Omental fat pad (tissue), 4 donors: Measurements from ENCODE around the gene TACC2. TPM values are rescaled to one million over a fixed set of nuclear protein-coding genes. Genes with fewer than 3 reads are reported as not detected.

ENCODE experiments used
- ATAC-seq: fragments of 150-250 bp; one replicate; pipeline ENCODE4 v1.9.1; 2016; ENCODE audit warnings: mild to moderate bottlenecking, moderate library complexity; ENCODE audit not compliant: low FRiP score
- DNase-seq: peaks from one replicate; pipeline ENCODE4 v3.0.0-alpha.2; 2019; ENCODE audit warnings: low spot score
- CTCF ChIP-seq, 3 donors: fragments of 450-650 bp; IDR thresholded peaks; one replicate each; pipeline ENCODE4 v1.5.1; 2016 to 2017; ENCODE audit warnings: antibody characterized with exemption in 3 of 3, mild to moderate bottlenecking in 3 of 3, moderate library complexity in 2 of 3
- total RNA-seq, 4 donors: library from RNA; depleted of rRNA; stranded (reverse); fragments of >200 nt; gene quantifications; one replicate each; pipeline ENCODE4 v1.1.0, GENCODE V29; 2016

TACC2 gene
- total RNA-seq, 4 donors from 2014 or later = 23.8 to 33.6 (median 29.4) TPM

DNA sequence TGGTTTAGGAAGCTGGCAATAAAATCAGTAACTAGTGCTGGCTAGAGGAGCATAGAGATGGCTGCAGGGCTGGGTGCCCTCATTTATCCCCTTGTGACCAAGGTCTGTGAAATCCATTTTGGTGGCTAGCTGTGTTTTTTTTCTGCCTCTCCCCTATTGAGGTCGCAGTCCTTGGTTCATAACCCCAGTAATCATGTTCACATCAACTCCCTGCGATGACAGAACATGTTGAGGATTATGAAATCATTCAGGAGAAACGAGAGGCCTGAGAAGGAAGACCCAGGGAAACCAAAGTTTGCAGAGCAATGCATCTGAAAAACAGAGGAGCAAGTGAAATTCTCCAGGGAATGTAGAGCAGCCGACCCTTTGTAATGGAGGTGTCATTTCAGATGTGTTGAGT lies 126.9 kb downstream of the TACC2 start:
- TF ChIP-seq CTCF (IDR thresholded peaks at IDR 0.05) = no peak
- no peak for DNase-seq
- no peak for ATAC-seq

DNA sequence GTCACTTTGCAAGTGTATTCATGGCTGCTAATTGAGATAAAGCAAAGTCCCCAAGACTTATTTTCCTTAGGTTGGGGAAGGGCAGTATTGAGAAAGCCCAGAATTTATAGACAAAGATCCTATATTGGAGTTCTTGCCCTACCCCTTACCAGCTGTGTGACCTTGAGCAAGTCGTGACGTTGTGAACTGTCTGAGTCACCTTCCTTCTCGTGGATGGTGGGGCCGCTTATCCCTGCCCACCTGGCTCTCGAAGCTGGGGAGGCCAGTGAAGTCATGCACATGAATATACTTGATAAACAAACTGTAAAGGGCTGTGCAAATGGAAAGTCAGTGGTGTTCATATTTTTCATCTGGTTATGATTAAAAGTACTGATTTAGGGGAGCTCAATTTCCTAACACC lies 127.4 kb downstream of the TACC2 start:
- no peak for ATAC-seq
- no peak for TF ChIP-seq CTCF (IDR thresholded peaks at IDR 0.05)
- no peak for DNase-seq

- no peak for DNase-seq
- no peak for TF ChIP-seq CTCF (IDR thresholded peaks at IDR 0.05)
- ATAC-seq = no peak
Observed at GRCh38 chr10:122117475-122117874, 128.5 kb downstream of the TACC2 start.

GRCh38 chr10:122120008-122120744 lies 131.2 kb downstream of the TACC2 start:
- ATAC-seq = no peak
- TF ChIP-seq CTCF (IDR thresholded peaks at IDR 0.05) = no peak
- no peak for DNase-seq

DNA sequence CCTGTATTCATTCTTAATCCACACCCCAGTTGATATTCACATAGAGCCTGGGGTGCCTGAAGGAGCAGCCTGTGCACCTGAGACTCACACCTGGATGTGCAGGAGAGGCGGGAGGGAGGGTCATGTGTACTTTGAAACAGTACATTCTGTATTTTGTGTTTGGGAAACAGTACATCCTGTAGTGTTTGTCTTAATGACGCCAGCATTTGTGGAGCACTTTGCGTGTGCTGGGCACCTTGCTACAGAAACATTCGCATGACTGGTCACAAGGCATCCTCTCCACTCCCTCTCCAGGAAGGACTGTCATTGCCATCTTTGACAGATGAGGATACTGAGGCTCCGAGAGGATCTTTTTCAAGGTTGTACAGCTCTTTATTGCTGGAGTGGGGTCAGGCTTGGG lies 132.1 kb downstream of the TACC2 start:
- DNase-seq = no peak
- ATAC-seq = no peak
- TF ChIP-seq CTCF (IDR thresholded peaks at IDR 0.05) = no peak

DNA sequence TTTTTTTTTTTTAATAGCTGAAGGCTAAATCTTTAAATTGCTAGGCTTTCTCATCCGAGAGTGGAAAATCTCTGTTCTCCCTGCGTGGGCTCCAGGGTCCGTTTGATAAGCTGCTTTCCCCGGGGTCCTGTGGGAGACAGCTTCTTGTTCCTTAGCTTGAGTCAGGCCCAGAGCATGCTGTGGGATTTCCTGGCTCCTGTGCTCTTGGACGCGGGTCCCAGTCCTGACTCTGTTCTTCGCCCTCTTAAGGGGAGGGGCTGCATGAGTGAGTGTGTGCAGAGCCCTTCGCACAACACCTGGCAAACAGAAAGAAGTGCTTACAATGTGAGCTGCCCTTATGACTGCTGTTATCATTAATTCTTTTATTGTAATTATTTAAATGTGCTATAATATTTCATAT lies 133.5 kb downstream of the TACC2 start:
- ATAC-seq (no peak), DNase-seq (no peak)
- TF ChIP-seq CTCF (IDR thresholded peaks at IDR 0.05) = no peak

DNA sequence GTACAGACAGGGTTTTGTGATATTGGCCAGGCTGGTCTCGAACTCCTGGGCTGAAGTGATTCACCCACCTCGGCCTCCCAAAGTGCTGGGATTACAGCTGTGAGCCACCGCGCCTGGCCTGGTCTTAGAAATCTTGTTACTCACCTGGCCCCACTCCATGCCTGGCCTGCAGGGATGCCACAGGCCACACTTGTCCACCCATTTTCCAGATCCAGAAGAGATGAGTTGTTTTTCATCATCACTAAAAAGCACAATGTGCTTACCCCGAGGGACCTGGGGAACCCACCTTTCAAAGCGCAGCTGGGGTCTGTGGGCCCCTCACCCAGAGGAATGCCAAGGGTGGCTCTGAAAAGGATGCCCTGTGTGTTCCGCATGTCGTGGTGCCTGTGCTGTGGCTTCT lies 134.2 kb downstream of the TACC2 start:
- ATAC-seq (no peak), DNase-seq (no peak)
- TF ChIP-seq CTCF (IDR thresholded peaks at IDR 0.05) = no peak
